Left ventricle myocardium inferior (tissue), 1 donor: ENCODE measurements around the gene ADAMTSL2. TPM values are rescaled to one million over a fixed set of nuclear protein-coding genes. Genes with fewer than 3 reads are reported as not detected.

ENCODE experiments used
- DNase-seq: peaks from one replicate; pipeline ENCODE4 v3.0.0-alpha.2; 2020
- H3K27ac ChIP-seq: fragments of 200-600 bp; replicated peaks from 2 replicates; pipeline ENCODE4 v1.8.0; 2021
- H3K27me3 ChIP-seq: fragments of 200-600 bp; 2 replicates; pipeline ENCODE4 v1.8.0; 2021; ENCODE audit warnings: low read depth
- H3K36me3 ChIP-seq: fragments of 200-600 bp; 2 replicates; pipeline ENCODE4 v1.8.0; 2021
- H3K4me1 ChIP-seq: fragments of 200-600 bp; 2 replicates; pipeline ENCODE4 v1.8.0; 2021
- H3K4me3 ChIP-seq: fragments of 200-600 bp; 2 replicates; pipeline ENCODE4 v1.8.0; 2021; ENCODE audit warnings: mild to moderate bottlenecking, moderate library complexity
- H3K9me3 ChIP-seq: fragments of 200-600 bp; replicated peaks from 2 replicates; pipeline ENCODE4 v1.8.0; 2021
- intact Hi-C: fragments of 100-400 bp; cut with micrococcal nuclease; formaldehyde crosslinking; loops from one replicate; pipeline ENCODE4 v1.11.0; 2022
- total RNA-seq: library from RNA; stranded (reverse); fragmentation: NEBNext Ultra II Directional; extraction: Animal tissue kit (Norgen Biotek cat#: 25700); gene quantifications from one replicate; pipeline ENCODE4 v1.2.1, GENCODE V29; 2021
- TF ChIP-seq, protein P1 (sequence below): fragments of 200-600 bp; IDR thresholded peaks from 2 replicates; pipeline ENCODE4 v1.8.0; 2021; ENCODE audit warnings: antibody characterized with exemption, mild to moderate bottlenecking, borderline replicate concordance
- donor health status: DM: no; HTN: yes; CAD: no; lungs with severe emphysema.

ADAMTSL2 gene
- total RNA-seq, 1 donor from 2014 or later: 6.0 TPM

DNA sequence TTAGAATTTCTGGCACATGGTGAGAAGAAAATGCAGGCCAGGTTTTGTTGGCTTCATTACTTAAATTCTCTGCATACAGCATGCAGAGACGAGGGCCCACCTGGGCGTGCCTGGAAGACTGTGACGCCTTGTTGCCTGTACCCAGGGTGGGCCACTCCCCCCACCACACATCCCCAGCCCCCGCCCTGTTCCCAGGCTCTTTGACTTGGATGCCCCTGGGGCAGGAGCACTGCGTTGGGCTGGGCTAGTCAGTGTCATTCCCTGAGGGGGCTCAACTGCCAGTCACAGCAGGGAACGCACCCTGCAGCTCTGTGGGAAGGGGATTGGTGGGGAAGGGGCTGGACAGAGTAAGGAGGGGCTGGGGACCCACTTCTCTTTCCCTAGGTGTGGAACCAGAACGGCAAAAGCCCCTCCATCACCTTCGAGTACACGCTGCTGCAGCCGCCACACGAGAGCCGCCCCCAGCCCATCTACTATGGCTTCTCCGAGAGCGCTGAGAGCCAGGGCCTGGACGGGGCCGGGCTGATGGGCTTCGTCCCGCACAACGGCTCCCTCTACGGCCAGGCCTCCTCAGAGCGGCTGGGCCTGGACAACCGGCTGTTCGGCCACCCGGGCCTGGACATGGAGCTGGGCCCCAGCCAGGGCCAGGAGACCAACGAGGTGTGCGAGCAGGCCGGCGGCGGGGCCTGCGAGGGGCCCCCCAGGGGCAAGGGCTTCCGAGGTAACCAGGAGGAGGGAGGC lies 19.6 kb downstream of the ADAMTSL2 start:
- intact Hi-C loops: no loop called here
- TF ChIP-seq, protein P1, sequence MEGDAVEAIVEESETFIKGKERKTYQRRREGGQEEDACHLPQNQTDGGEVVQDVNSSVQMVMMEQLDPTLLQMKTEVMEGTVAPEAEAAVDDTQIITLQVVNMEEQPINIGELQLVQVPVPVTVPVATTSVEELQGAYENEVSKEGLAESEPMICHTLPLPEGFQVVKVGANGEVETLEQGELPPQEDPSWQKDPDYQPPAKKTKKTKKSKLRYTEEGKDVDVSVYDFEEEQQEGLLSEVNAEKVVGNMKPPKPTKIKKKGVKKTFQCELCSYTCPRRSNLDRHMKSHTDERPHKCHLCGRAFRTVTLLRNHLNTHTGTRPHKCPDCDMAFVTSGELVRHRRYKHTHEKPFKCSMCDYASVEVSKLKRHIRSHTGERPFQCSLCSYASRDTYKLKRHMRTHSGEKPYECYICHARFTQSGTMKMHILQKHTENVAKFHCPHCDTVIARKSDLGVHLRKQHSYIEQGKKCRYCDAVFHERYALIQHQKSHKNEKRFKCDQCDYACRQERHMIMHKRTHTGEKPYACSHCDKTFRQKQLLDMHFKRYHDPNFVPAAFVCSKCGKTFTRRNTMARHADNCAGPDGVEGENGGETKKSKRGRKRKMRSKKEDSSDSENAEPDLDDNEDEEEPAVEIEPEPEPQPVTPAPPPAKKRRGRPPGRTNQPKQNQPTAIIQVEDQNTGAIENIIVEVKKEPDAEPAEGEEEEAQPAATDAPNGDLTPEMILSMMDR: no peak
- Histone ChIP-seq H3K4me1 (peaks cover 22% of the 10 kb centered on the region), H3K27me3 (no peaks in the 10 kb centered on the region), H3K9me3 (no peaks in the 10 kb centered on the region), H3K4me3 (no peak overlapping the region), H3K36me3 (no peaks in the 10 kb centered on the region), H3K27ac (no peak overlapping the region)
- no peak for DNase-seq

DNA sequence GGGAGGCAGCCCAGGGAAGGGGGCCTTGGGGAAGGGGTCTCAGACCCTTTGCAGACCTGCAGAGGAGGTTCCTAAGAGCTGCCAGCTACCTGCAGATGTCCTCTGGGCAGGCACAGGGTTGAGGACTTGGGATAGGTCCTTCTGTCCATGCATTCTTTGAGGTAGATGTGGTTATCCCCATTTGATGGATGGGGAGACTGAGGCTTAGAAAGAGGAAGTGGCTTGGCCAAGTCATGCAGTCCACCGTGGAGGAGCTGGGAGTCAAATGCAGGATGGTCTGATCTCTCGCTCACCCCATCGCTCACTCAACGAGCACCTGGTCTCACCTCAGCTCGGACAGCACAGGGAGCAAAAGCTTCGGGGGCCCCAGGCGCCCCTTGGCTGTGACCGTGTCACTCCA lies 20.2 kb downstream of the ADAMTSL2 start:
- intact Hi-C loops: no loop called here
- Histone ChIP-seq H3K27ac (no peak overlapping the region), H3K36me3 (no peaks in the 10 kb centered on the region), H3K4me1 (peaks cover 28% of the 10 kb centered on the region), H3K4me3 (no peak overlapping the region), H3K9me3 (no peaks in the 10 kb centered on the region), H3K27me3 (no peaks in the 10 kb centered on the region)
- no peak for DNase-seq
- TF ChIP-seq, protein P1: no peak

DNA sequence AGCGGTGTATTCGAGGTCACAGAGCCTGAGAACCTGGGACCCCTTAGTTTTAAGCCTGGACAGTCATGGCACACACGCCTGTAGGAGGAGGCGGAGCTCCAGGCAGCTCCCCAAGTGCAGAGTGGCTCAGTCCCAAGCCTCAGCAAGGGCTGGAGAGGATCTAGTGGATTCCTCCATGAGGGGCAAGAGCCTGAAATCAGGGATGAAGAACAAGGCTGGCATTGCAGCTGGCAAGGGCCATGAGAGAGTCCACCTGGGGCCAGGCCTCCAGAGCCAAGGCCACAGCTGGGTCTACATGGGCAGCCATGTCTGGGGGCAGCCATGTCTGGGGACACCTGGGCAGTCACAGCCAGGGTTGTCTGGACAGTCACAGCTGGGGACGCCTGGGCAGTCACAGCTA lies 21.9 kb downstream of the ADAMTSL2 start:
- intact Hi-C loops: no loop called here
- H3K36me3 ChIP-seq: no peaks in the 10 kb centered on the region
- peaks cover 44% of the 10 kb centered on the region for H3K4me1 ChIP-seq
- no peaks in the 10 kb centered on the region for H3K9me3 ChIP-seq
- no peaks in the 10 kb centered on the region for H3K27me3 ChIP-seq
- no peak overlapping the region for H3K27ac ChIP-seq
- TF ChIP-seq, protein P1: no peak
- H3K4me3 ChIP-seq: no peak overlapping the region
- DNase-seq: no peak

DNA sequence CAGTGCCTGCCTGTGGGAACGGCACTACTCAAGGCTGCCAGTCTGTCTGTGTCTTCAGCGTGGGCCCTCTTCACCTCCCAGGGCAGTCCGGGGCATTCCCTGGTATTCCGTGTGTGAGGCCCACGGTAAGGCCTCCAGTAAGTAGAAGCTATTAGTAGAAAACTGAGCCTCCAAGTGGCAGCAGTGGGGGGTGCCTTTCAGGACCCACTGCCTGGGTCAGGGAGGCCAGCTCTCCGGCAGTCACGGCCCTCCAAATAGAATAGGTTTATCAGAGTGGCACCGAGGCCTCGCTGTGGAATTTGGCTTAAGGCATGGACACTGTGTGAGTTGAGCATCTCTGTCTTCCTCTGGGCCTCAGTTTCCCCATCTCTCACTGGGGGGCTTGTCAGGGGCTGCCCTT lies 23.1 kb downstream of the ADAMTSL2 start:
- no peaks in the 10 kb centered on the region for H3K9me3 ChIP-seq
- H3K36me3 ChIP-seq: no peaks in the 10 kb centered on the region
- TF ChIP-seq, protein P1: no peak
- peaks cover 44% of the 10 kb centered on the region for H3K4me1 ChIP-seq
- intact Hi-C loops: no loop called here
- H3K27ac ChIP-seq: peak overlapping the region; percentile 86
- no peaks in the 10 kb centered on the region for H3K27me3 ChIP-seq
- DNase-seq: no peak
- H3K4me3 ChIP-seq: no peak overlapping the region

DNA sequence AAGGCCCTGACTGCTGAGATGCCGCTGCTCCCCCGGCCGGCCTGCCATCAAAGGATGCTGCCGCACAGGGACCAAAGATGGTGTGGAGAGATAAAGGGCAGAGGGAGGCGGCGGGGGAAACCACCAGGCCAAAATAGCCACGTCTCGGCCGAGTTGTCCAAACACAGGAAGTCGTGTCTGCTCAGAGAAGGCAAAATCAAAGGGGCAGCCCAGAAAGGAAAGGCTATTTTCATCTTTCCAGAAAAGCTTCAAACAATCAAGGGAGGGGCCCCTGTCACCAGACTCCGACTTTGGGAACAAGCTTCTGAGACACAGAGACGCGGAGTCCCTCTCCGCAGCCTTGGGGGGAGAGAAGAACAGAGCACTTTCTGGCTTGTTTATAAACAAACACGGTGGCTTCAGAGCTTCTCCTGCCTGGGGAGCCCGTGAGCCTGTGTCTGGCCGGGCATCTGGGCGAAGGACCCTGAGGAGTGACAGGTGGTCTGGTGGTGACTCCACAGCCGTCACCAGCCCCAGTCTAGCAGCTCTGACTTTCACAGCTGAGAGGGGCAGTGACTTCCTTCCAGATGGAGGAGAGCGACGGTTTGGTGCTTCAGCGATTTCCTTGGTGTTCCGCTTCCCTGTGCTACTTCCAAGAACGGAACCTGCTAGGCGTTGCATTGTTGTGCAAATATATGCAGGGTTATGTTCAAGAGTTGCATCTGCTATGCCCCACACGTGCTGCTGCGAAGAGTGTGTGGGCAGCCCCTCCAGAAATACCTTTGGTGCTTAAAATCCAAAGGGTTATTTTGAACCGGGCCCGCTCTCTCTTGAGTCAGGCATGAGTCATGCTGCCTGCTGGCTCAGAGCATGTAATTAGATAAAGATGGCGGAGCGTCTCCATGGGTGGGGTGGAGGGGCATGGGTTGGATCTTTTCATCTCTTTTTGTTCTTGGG lies 24.0 kb downstream of the ADAMTSL2 start:
- intact Hi-C loops: no loop called here
- Histone ChIP-seq H3K4me3 (peak overlapping the region; percentile 28), H3K4me1 (peaks cover 51% of the 10 kb centered on the region)

More for the DNA sequence above, 24.0 kb downstream of the ADAMTSL2 start:
- Histone ChIP-seq H3K36me3 (no peaks in the 10 kb centered on the region), H3K27ac (peak overlapping the region; percentile 86), H3K27me3 (no peaks in the 10 kb centered on the region), H3K9me3 (no peaks in the 10 kb centered on the region)
- TF ChIP-seq, protein P1: no peak
- DNase-seq: peak; percentile 56
